Neutrophil (primary cell): Measurements from ENCODE around the gene HEYL.

Experiments
- H3K27ac ChIP-seq: fragments of 200-600 bp; sonication (generic); 2 replicates; pipeline ENCODE4 v1.5.1; 2016; ENCODE audit warnings: mild to moderate bottlenecking, moderate library complexity
- H3K27me3 ChIP-seq: fragments of 200-600 bp; sonication (generic); 2 replicates; pipeline ENCODE4 v1.6.0; 2016; ENCODE audit warnings: mild to moderate bottlenecking
- H3K36me3 ChIP-seq: fragments of 200-600 bp; sonication (generic); 2 replicates; pipeline ENCODE4 v1.5.1; 2017
- H3K4me1 ChIP-seq, 2 experiments: fragments of 200-600 bp in 1 of 2; sonication (generic) in 1 of 2; 1 replicate in 1 of 2; 2 replicates in 1 of 2; pipeline versions ENCODE4 v1.5.1 to v1.6.1; 2013 to 2016; ENCODE audit warnings: low read depth in 1 of 2, low read length in 1 of 2, mild to moderate bottlenecking in 1 of 2, moderate library complexity in 1 of 2; ENCODE audit not compliant: control insufficient read depth in 1 of 2, insufficient read depth in 1 of 2
- H3K4me3 ChIP-seq, 2 experiments: fragments of 200-600 bp in 1 of 2; sonication (generic) in 1 of 2; 1 replicate in 1 of 2; 2 replicates in 1 of 2; pipeline ENCODE4 v1.5.1; 2013 to 2016; ENCODE audit warnings: low read depth in 1 of 2, low read length in 1 of 2, mild to moderate bottlenecking in 1 of 2, moderate library complexity in 1 of 2
- H3K9me3 ChIP-seq: fragments of 200-600 bp; sonication (generic); 2 replicates; pipeline ENCODE4 v1.5.1; 2016
- CTCF ChIP-seq: fragments of 200-600 bp; sonication (generic); IDR thresholded peaks from 2 replicates; pipeline ENCODE4 v1.5.1; 2016; ENCODE audit warnings: antibody characterized with exemption

Gene HEYL

GRCh38 chr1:39654291-39654690, 14.8 kb upstream of the HEYL start:
- TF ChIP-seq CTCF, result no peak

GRCh38 chr1:39653546-39654031, 14.1 kb upstream of the HEYL start:
- peak; percentile 36 for TF ChIP-seq CTCF
- Histone ChIP-seq H3K27me3 (peaks cover 19% of the 10 kb centered on the region), H3K36me3 (no peaks in the 10 kb centered on the region), H3K4me1 (no peaks in the 10 kb centered on the region), H3K27ac (no peak overlapping the region), H3K9me3 (no peaks in the 10 kb centered on the region), H3K4me3 (no peak overlapping the region)

More at GRCh38 chr1:39654291-39654690, 14.8 kb upstream of the HEYL start:
- Histone ChIP-seq H3K27me3 (peaks cover 19% of the 10 kb centered on the region), H3K36me3 (no peaks in the 10 kb centered on the region), H3K27ac (no peak overlapping the region), H3K9me3 (no peaks in the 10 kb centered on the region), H3K4me1 (no peaks in the 10 kb centered on the region), H3K4me3 (no peak overlapping the region)

GRCh38 chr1:39652554-39652953, 13.1 kb upstream of the HEYL start:
- no peak for TF ChIP-seq CTCF
- Histone ChIP-seq H3K27ac (no peak overlapping the region), H3K9me3 (no peaks in the 10 kb centered on the region), H3K4me1 (no peaks in the 10 kb centered on the region), H3K27me3 (peaks cover 19% of the 10 kb centered on the region), H3K36me3 (no peaks in the 10 kb centered on the region), H3K4me3 (no peak overlapping the region)

GRCh38 chr1:39652105-39652504, 12.7 kb upstream of the HEYL start:
- H3K27ac ChIP-seq, result no peak overlapping the region
- H3K27me3 ChIP-seq, result peaks cover 19% of the 10 kb centered on the region
- no peaks in the 10 kb centered on the region for H3K36me3 ChIP-seq
- no peaks in the 10 kb centered on the region for H3K9me3 ChIP-seq
- TF ChIP-seq CTCF, result no peak
- H3K4me1 ChIP-seq, result no peaks in the 10 kb centered on the region
- H3K4me3 ChIP-seq, result no peak overlapping the region

DNA sequence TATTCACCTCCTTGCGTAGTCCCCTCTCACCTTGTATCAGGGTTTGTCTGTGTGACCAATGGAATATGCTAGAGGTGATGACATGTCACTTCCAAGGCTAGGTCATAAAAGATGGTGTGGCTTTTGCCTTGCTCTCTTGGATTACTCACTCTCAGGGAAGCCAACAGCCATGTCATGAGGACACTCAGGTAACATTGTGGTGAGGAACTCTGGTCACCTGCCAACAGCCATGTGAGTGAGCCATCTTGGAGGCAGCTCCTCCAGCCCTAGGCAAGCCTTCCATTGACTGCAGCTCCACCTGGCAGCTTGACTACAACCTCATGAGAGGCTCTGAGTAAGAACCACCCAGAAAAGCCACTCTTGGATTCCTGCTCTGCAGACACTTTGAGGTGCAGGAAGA, 11.0 kb upstream of the HEYL start:
- Histone ChIP-seq H3K27me3 (peaks cover 19% of the 10 kb centered on the region), H3K9me3 (no peaks in the 10 kb centered on the region), H3K4me3 (no peak overlapping the region), H3K27ac (no peak overlapping the region), H3K4me1 (no peaks in the 10 kb centered on the region), H3K36me3 (no peaks in the 10 kb centered on the region)
- no peak for TF ChIP-seq CTCF
